ENCODE results near the gene CACNA2D3.

The CACNA2D3 gene

DNA sequence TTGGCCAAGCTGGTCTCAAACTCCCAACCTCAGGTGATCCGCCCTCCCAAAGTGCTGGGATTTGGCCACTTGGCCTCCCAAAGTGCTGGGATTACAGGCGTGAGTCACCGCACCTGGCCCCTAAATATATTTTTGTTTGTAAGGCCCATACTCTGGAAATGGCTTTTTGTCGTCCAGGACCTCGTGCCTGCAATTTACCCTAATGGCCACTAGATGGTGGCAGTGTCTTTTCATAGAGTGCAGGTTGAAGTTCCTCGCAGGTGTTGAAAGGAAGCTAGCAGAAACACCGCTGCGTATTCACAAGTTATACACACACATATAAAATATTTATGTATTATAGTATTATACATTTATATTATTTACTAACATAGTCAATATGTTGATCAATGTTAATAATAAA lies 708.3 kb downstream of the CACNA2D3 start:
- DNase-seq = no peak

DNA sequence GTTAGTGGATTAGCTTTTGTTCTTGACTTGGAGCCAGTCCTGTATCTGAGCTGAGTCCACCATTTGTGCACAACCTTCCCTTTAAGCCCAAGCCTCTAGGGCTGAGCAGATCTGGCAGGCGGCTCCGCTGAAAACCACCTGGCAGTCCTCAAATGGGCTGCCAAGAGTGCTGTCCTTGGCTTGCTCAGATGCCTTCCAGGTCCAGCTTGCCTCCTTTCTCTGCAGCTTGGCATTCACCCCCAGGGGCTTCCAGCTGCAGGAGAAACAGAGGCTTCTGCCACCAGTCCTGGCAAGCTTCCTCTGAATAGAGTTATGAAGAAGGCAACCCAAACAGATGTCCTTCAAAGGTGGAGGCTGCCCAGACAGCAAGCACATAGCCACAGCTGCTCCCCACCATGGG lies 708.8 kb downstream of the CACNA2D3 start:
- DNase-seq = no peak

DNA sequence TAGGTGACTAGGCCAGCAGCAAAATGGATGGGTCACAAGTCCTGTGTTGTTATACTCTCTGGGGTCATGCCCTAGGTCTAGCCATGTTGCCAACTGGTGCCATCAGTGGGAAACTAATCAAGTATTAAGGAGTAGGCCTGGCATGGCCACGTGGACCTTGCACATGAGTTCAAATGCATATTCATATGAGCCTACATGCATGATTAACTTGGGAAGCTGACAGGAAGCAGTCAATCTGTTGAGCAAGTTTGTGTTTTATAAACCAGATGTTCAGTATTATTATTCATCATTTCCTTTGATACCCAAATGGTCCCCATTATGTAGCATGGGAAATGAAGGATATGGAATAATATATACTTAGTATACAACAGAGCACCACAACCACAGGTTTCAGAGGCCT lies 710.5 kb downstream of the CACNA2D3 start:
- no peak for DNase-seq

DNA sequence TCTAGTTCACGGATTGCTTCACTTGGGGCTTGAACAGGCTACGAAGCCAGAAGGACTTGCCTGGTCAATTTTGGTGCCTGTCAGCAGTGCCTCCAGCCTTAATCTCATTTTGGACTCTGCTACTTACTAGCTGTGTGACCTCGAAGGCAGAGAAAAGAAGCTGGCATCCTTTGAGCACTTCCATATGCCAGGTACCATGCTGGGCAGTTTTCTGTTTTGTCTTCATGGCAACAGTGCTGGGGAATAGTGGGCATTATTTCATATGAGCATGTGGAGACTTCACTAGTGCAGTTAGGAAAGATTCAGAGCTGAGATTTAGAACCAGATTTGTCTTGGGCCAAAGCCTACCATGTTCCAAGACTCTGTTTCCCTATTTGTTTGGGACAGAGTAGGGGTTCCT lies 713.3 kb downstream of the CACNA2D3 start:
- no peak for DNase-seq

DNA sequence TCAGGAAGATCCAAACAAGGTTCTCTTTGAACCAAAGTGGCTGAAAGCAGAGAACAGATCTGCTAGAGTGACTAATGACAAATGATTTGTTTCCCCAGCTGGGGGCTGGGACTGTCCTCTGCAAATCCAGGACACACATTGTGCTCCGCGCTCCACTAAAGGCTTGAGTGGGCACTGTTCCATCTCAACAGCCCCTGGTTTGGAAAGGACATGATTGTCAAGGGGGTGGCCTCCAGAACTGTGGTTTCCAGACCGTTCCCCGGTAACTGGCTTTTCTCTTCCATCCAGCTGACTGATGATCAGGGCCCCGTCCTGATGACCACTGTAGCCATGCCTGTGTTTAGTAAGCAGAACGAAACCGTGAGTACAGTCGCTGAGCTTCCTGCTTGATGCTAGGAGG lies 714.5 kb downstream of the CACNA2D3 start:
- no peak for DNase-seq

DNA sequence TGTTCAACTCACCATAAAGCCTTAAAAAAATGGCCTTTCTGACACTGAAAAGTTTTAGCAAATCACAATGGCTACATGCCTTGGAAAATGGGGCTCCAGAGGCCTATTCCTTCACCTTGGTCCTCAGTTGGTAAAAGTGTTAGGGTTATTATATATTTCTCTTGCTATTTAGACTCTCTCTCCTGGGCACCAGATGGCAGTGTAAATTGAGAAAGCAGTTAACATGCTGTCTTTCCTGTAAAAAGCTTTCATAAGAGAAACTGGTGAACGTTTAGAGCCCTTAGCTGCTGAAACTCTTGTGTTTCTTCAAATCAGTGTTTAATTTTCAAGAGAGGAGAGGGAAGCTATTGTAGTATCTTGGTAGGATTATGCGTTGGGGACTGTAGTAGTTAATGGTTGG lies 715.6 kb downstream of the CACNA2D3 start:
- no peak for DNase-seq

DNA sequence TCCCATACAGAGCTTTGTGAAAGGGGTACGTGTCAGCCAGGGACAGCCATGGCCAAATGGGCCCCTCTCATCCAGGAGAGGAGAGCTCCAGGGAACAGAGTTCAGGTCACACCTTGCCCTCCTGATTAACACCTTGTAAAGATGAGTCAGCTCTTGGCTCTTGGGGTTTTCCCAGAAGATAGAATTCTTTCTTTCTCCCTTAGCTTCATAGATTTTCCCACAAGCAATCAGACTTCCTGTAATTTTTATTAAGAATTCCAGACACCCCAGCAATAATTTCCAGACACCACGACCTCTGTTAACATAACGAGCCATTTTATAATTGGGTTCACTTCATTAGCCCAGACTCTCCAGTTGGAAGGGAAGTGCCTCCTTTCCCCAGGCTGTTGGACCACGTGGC lies 719.1 kb downstream of the CACNA2D3 start:
- no peak for DNase-seq

DNA sequence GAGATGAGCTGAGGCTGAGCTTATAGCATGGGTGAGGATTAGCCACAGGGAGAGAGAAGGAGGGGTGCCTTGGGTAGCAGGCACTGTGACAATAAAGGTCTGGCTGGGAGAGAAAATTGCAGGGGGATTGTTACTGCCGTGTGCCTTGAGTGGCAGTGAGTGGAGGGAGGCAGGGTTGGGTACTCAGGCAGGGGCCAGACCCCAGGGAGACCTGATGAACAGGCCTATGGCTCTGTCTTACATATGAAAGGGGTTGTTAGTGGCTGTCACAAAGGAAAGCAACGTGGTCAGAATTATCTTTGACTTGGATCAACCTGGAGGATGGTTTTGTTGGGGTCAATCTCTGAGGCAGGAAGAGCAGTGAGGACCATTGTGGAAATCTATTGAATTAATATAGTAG lies 721.0 kb downstream of the CACNA2D3 start:
- no peak for DNase-seq

DNA sequence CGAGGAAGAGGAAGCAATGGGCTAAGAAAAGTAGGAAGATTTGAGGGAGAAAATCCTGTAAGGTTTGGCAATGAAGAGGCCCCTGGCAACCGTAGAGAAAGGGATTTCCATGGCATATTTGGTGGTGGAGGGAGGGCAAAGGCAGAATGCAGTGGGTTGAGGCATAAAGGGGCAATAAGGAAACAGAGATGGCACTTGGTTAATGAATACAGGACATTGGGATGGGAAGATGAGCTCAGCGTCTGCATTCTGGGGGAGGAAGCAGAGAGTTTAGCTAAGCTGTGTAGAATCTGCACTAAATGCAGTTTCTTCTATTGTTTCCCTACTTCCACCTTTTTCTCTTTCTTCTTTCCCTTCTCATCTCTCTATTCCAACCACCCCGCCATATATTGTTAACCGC lies 721.9 kb downstream of the CACNA2D3 start:
- DNase-seq = no peak

DNA sequence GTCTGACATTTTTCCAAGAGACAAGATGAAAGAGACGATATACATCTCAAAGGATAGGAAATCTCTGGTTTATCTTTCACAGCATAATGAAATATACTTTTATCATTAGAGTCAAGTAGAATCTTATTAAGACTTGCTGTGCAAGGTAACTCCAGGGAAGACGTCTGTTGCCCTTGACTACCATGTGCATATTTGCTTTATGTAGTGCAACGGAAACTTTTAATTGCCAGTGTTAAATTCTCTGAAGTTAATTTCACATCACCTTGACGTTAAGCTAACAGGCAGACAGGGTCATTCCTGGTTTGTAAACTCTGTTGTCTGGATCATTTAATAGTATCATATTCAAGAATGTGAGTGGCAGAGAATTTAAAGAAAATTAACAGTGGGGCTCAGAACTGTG lies 722.7 kb downstream of the CACNA2D3 start:
- no peak for DNase-seq

DNA sequence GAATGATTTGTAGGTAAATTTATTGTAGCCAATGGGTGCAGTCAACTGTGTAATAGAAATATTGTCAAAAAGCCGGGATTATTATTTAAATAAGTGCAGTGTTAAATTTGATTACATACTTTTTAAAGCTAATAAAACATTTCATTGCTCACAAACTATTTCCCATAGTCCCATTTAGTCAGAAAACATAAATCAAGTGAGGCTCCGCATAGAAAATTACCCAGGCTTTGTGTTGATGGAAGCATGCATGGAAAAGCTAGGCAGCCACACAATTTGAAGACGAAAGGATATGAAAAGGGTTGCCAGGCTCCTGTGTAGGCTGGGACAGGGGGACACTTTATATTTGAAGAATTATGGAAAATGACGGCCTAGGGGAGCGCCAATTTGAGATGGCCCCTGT lies 723.2 kb downstream of the CACNA2D3 start:
- no peak for DNase-seq

DNA sequence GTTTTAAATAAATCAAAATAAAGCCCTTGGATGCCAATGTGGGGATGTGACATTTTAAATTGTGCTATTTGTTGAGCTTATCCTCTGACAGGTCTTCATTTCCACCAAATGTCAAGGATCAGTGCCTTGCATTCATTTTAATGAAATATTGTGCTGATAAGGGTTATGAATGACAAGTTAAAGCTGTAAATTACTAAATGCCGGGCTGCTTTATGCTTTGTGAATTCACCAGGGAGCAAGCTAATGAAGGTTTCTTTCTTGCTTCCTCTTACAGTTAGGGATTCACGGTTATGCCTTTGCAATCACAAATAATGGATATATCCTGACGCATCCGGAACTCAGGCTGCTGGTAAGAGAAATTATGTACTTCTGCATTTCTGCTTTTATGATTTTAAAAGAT lies 723.8 kb downstream of the CACNA2D3 start:
- DNase-seq = no peak

DNA sequence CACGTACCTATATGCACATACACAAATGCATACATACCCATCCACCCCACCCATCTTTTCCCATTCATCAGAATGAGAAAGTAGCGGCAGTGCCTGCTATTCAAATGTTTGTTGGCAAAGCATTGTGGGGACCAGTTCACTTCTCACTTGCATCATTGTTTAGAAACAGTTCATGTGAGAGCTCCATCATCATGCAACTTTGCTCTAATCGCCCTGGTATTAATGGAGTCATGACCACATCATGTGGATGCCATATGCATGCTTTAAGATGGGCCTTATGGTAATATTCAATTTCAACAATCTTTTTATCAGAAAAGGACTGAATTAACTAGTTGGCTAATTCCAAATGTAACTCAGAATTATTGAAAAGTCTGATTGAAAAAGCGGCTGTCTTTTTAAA lies 725.0 kb downstream of the CACNA2D3 start:
- no peak for DNase-seq

DNA sequence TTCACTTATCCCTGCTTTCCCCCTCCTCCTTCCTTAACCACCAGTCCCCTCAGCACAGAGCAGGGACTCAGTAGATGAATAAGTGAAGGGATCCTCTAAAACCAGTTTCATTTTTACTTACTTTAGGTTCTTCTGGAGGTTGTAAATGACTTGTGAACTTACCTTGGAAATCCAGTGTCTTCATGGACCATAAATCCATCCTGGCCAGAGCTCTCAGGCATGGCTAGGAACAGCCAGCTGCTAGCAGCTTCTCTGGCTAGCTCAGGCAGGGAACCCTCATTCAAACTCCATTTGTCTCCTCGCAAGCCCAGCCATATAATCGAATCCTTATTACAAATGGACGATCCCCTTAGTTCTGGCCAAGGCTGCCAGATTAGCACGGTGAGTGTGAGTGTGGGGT lies 727.0 kb downstream of the CACNA2D3 start:
- no peak for DNase-seq

DNA sequence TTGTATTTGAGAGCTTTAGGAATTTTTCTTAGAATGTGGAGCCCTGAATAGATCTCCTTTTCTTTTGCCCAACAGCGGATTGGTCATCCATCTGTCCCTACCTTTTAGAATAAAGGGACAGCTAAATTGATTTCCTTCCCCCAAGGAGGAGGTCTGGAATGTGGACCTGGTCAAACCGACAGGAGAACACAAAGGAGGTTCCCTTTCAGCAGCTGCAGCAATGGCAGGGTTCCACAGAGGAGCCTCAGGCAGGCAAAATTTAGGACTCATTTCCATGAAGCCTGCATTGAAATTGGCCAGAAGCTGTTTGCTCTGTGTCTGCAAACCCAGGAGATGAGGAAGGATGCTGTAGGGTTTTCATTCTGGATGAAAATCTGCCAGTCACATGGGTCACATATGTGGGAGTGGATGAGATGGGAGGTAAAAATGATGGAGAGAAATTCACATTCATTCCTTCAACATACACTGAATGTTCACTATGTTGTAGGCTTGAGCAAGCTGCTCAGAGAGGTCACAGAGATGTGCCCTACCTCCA lies 728.2 kb downstream of the CACNA2D3 start:
- DNase-seq = no peak

DNA sequence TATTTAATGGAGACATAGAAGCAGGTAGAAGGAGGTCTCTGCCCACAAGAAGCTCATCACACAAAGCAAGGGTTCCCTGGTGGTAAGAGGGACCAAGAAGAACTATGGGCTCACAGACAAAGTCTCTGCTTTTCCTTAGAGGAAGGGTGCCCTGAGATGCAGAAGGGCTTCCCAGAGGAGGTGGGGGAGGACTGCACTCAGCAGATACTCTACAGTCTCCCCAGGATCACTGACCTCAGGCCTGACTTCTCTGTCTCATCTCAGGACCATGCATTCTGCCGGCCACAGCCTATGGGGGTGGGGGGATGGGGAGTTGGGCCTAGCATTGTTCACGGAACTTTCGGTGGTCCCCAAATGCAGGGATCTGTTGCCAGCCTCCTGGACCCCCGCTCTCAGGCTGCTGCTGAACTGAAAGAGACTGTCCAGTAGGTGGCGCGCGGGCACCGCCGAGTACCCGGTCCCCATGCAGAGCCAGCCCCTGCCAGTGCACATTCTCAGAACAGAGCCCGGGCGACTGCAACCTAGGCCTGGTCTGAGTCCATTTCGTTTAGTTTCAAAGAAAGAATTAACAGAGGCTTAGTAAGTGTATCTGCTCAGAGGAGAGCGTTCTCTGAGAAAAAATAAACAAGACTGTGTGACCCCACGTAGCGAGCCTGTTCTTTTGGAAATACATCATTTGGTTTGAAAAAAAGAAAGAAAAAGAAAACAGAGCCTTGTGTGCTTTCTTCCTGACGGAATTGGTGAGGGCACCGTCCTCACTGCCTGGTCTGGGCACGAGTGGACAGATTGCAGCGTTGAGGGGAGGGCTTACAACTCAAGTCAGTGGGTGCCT lies 731.4 kb downstream of the CACNA2D3 start:
- DNase-seq = no peak

DNA sequence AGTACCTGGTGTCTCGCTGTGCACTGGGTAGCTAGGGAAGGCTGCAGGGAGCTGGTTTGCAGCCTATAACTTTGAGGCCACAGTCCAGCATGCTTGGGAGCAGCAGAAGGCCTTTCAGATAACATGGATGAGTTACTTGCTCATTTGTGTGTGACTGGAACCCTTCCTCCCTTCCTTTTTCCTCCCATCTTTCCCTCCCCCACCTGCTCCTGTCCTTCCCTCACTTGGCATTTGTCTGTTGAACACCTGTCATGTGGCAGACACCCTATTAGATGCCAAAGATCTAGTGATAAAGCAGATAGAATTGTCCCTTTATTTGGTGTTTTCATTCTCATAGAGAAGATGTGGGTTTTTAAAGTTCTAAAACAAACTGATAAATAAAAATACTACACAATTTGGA lies 733.9 kb downstream of the CACNA2D3 start:
- DNase-seq = no peak

DNA sequence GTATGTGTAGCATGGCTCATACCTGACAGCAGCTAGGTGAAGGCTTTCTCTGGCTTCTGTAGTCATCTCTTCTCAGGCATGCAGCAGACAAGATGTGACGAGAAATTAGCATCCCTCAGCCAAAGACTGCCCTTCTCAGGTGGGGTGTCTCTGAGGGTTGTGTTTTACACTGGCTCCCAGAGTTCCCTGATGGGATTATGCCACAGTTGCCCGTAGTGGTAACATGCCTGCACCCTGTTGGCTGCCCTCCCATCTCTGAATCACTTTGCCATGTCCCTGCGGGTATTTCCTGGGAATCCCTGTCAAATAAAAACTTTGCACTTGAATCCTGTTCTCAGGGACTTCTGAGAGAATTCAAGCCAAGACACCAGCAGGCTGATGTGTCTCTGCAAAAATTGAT lies 735.0 kb downstream of the CACNA2D3 start:
- DNase-seq = no peak

DNA sequence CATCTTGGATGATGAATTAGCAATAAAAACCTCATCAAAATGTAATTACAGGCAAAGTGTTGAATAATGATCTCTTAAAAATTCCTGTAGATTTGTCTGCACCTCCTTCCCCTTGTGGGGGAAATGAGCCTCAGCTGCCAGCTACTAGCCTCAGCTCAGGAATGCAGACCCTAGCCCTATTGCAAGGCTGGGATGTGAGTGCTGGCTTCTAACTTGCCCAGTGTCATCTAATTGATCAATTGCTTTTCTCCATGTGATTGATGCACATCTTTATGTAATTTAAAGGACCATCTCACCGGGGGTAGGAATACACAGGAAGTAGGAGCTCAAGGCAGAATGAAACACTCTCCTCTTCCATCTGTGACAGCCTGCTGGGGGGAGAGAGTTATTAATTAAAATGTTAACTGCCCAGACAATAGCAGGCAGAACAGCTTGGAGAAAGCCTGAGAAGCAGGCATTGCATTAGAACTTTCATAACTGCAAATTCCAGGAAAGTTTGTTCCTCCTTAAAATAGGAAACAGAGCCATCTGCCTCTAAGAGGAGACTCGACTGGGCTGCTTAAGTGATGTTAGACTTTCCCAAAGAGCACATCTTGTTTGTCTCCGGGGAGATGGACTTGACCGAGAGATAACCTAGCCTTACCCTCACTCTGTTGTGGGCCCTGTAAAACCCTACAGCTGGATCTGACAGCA lies 735.9 kb downstream of the CACNA2D3 start:
- DNase-seq = no peak

DNA sequence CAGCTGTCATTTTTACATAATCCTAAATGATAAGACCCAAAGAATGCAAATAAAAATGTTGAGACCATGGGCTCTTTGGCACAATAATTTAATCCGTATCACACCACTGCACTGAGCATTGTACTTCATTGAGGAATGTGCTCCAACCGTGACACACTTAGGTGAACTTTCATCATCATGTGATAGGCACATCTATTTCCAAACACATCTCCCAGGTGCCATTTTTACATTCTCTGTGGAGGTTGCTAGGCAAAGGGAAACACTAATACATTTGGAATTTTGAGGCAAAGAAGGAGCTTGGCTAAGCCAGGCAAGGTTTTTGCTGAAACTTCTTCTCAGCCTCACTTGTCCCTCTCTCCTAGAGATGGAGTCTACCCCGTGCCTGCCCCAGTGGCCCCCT lies 736.8 kb downstream of the CACNA2D3 start:
- no peak for DNase-seq

DNA sequence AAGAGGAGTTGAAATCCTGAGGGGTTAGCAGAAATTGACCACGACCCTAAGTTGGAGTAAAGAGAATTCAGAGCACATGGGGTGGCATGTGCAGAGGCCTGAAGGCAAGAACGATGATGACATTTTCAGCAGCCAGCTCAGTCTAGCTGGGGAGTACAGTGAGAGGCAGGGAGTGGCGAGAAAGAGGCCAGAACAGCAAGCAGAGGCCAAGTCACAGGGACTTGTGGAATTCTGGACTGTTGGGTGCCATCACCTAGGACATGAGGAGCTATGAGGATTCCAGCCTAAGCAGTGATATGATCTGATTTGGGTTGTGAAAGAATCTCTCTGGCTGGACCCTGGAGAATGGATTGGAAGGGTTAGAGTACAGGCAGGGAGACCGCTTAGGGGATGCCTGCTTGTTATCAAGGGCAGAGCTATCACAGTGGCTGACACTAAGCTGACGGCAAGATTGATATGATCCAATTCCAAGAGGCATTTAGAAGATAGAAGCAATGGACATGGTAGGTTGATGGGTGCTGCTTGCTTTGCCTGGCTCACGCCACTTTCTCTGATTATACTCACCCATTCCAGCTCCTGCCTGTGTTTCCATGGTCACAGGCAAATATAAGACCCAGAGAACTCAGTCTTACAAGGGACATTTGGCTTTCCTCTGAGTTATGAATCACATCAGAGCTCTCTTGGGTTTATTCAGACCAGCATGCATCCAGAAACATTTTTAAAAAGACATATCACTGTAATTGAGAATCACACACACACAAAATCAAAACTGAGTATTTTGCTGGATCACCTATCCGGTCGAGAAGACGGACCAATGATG lies 739.1 kb downstream of the CACNA2D3 start:
- DNase-seq = no peak

DNA sequence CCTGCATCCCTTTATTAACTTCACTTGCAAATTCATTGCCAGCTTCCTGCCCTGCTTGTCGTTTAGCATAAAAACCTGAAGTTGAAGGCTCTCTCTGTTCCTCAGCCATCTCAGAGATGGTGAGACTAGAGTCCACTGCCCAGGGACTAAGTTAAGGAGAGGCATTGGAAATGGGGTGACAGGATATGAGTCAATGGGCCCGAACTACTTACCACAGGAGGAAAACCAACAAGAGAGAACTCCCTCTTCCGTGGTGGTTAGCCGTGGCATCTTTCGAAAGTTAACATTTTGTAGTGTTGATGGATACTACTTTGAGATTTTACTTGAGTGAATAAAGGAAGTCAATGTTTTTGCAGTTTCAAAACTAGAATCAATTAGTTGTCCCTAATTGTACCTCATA lies 740.2 kb downstream of the CACNA2D3 start:
- no peak for DNase-seq

DNA sequence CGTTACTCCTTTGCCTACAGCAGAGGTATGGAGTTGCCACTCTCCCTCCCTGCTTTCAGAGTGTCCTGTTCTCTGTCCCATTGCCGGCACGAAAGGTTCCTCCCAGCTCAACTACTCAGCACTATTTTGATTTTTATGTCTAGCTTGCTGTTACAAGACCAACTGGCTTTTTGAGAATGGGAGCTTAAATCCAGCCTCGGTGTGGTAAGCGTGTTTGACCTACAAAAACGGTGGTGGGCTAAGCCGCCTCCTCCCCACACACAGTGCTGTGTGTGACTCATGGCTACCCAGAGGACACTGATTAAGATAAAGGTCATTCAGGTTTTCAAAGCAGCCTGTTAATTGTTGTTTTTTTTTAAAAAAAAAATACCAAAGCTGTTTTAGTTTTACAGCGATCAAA lies 741.0 kb downstream of the CACNA2D3 start:
- no peak for DNase-seq
